Subcutaneous abdominal adipose tissue (tissue), 5 donors: ENCODE data around the gene HIRIP3.
"Not testable (repeated sequence)": the region's sequence is repeated elsewhere in the genome, so short reads cannot be mapped to it uniquely, and the experiment has no call there.

Source experiments
- H3K27ac ChIP-seq: one replicate; pipeline ENCODE4 v1.7.0; 2013; ENCODE audit warnings: low read depth, mild to moderate bottlenecking, inconsistent platforms, low read length, moderate library complexity
- H3K27me3 ChIP-seq, 5 donors: one replicate each; pipeline ENCODE4 v1.7.0; 2013; ENCODE audit warnings: low read length in 5 of 5, inconsistent platforms in 1 of 5; ENCODE audit not compliant: control insufficient read depth in 5 of 5, insufficient read depth in 4 of 5
- H3K36me3 ChIP-seq, 5 donors: one replicate each; pipeline ENCODE4 v1.7.0; 2013; ENCODE audit warnings: low read length in 5 of 5; ENCODE audit not compliant: control insufficient read depth in 5 of 5, insufficient read depth in 5 of 5
- H3K4me1 ChIP-seq, 5 donors: one replicate each; pipeline ENCODE4 v1.7.0; 2013; ENCODE audit warnings: low read length in 5 of 5, mild to moderate bottlenecking in 3 of 5, moderate library complexity in 1 of 5; ENCODE audit not compliant: control insufficient read depth in 5 of 5, insufficient read depth in 5 of 5
- H3K4me3 ChIP-seq, 5 donors: one replicate each; pipeline ENCODE4 v1.7.0; 2013; ENCODE audit warnings: low read length in 5 of 5, low read depth in 1 of 5
- H3K9ac ChIP-seq, 5 donors: one replicate each; pipeline ENCODE4 v1.7.0; 2013; ENCODE audit warnings: low read length in 5 of 5, mild to moderate bottlenecking in 4 of 5, moderate library complexity in 3 of 5
- H3K9me3 ChIP-seq, 5 donors: one replicate each; pipeline ENCODE4 v1.7.0; 2013; ENCODE audit warnings: low read length in 5 of 5; ENCODE audit not compliant: control insufficient read depth in 5 of 5
- donor health status: healthy.
- donor health status: healthy.
- donor health status: healthy.
- donor health status: healthy.
- donor health status: healthy.

The HIRIP3 gene

DNA sequence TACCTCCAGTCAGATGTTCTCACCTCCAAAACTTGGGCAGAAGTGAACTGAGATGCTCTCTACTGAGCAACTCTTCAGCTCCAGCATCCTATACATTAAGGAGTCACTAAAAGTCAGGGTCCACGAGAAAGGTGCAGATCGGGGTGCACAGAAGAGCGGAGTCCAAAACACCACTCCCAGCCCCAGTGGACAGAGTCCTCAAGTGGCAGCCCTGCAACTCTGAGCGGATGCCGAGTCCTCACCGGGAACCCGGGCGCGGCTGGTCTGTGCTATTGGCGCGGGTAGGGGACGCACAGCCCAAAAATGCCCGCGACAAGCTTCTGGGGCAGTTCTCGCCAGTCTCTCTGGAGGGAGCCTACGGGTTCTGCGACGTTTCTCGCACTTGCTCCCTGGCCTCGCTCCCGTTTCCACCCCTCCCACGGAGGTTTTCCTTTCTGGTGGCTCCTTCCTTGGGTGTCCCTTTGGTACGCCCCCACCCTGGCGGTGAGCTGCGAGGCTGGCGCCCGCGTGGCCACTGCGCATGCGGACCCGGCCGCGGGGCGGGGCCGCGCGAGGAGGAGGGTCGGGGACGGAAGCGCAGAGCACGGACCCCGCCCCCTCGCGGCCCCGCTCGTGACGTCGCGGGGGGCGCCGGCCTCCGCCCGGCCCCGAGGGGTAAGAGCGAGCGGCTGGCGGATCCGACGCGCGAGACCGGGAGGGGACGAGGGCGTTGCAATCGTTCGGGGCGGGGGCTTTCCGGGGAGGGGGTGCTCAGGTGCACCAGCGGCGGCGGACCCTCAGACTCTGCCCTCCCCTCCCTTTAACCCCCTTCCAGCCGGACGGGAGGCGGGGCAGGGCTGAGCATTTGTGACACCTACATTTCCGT is 33.7 kb downstream of the HIRIP3 start, which contains the start of gene TMEM219:
Gene TMEM219 (plus strand): TSS at position 601 of the 865 bp plus-strand sequence. CDS start 1,065 bp downstream, outside the sequence.
- no peaks in the 10 kb centered on the region for H3K9me3 ChIP-seq
- H3K4me1 ChIP-seq, result peaks cover 3 to 26% (median 24%) of the 10 kb centered on the region in 5 donors
- H3K27ac ChIP-seq, result peak within 1 kb of the TSS; percentile 88
- H3K27me3 ChIP-seq, result no peaks in the 10 kb centered on the region
- peak within 1 kb of the TSS; percentile 70 to 91 (median 84) for H3K9ac ChIP-seq
- no peaks in the 10 kb centered on the region for H3K36me3 ChIP-seq
- peak within 1 kb of the TSS; percentile 77 to 97 (median 86) for H3K4me3 ChIP-seq

DNA sequence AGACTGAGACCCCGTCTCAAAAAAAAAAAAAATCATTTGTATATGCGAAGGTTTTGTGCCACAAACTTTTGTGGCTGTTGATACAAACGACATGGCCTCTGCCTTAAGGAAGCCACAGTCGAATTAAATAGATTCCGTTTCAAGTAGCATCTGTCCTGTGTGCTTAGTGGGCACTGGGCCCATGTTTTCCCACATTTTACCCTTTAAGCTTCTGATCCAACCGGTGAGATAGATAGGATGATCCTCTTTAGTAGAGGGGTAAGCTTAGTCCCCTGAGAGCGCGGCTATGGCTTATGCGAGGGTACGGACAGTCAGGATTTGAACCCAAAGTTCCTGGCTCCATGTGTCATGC is 34.3 kb downstream of the HIRIP3 start:
- Histone ChIP-seq H3K27me3 (no peaks in the 10 kb centered on the region), H3K4me3 (peak overlapping the region; percentile 77 to 90 (median 83))

GRCh38 chr16:29959821-29960220 is 35.6 kb downstream of the HIRIP3 start:
- not testable (repeated sequence) for H3K9me3 ChIP-seq, H3K27ac ChIP-seq, H3K36me3 ChIP-seq, H3K27me3 ChIP-seq, H3K4me3 ChIP-seq, H3K9ac ChIP-seq
- H3K4me1 ChIP-seq, result peaks cover 3 to 24% (median 21%) of the 10 kb centered on the region in 5 donors

More for the DNA sequence above, 34.3 kb downstream of the HIRIP3 start:
- no peaks in the 10 kb centered on the region for H3K9me3 ChIP-seq
- H3K4me1 ChIP-seq, result peaks cover 3 to 26% (median 24%) of the 10 kb centered on the region in 5 donors
- H3K9ac ChIP-seq, result peak overlapping the region in 4 of 5 donors; percentile 68 to 78 (median 74)
- H3K27ac ChIP-seq, result peak overlapping the region; percentile 88
- H3K36me3 ChIP-seq, result no peaks in the 10 kb centered on the region

- Histone ChIP-seq H3K4me3 (no peak overlapping the region), H3K36me3 (no peaks in the 10 kb centered on the region), H3K4me1 (peaks cover 3 to 21% (median 21%) of the 10 kb centered on the region in 5 donors), H3K27me3 (no peaks in the 10 kb centered on the region), H3K9ac (no peak overlapping the region), H3K9me3 (no peaks in the 10 kb centered on the region), H3K27ac (no peak overlapping the region)
Observed at GRCh38 chr16:29959293-29959692, 36.1 kb downstream of the HIRIP3 start.

DNA sequence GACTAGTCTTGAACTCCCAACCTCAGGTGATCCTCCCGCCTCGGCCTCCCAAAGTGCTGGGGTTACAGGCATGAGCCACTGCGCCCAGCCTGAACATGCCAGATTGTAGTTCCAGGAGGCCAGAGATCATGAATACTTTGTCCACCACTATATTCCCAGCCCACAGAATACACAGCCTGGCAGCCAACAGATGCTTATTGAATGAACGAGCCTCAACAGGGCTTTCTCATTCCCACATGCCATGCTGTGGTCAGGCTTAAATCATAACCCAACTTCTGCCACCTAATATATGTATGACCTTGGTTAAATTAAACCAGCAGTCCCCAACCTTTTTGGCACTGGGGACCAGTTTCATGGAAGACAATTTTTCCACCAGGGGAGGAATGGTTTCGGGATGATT is 36.7 kb downstream of the HIRIP3 start:
- Histone ChIP-seq H3K4me1 (peaks cover 3 to 21% (median 21%) of the 10 kb centered on the region in 5 donors), H3K36me3 (no peaks in the 10 kb centered on the region), H3K9me3 (no peaks in the 10 kb centered on the region), H3K9ac (no peak overlapping the region), H3K27ac (no peak overlapping the region), H3K4me3 (no peak overlapping the region), H3K27me3 (no peaks in the 10 kb centered on the region)

DNA sequence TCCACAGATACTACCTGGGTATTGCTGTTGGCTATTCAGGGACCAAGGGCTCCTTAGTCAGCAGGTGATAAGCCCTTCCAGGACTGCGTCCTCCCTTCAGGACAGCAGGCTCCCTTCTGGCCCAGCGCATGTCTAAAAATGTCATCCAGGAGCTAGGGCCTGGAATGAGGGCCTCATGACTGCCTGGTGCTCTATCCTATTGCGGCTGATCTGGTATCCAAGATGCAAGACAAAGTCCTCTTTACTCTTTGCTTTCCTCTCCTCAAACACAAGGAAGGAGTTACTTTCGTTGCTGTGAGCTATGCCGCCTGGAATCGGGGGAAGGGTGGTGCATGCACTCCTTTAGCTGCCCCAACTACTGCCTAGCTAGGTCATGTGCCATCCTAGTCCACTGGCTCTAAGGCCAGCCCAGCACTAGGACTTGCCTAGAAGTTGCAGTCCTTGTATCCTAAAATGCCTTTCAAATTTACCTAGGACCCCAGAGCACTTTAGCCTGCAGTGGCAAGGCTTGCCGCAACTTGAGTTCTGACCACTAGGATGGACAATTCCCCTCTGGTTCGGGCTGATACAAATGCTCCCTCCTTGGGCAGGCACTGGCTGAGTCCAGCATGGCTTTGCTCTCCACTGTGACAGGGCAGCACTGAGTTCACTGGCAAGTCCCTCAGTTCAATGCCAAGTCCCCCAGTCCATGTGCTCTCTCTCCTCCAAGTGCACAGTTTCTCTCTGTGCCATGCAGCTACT is 43.6 kb downstream of the HIRIP3 start:
- Histone ChIP-seq H3K9ac (no peak overlapping the region), H3K4me1 (no peaks in the 10 kb centered on the region), H3K27me3 (peaks cover 0 to 2% (median 0%) of the 10 kb centered on the region in 5 donors)

DNA sequence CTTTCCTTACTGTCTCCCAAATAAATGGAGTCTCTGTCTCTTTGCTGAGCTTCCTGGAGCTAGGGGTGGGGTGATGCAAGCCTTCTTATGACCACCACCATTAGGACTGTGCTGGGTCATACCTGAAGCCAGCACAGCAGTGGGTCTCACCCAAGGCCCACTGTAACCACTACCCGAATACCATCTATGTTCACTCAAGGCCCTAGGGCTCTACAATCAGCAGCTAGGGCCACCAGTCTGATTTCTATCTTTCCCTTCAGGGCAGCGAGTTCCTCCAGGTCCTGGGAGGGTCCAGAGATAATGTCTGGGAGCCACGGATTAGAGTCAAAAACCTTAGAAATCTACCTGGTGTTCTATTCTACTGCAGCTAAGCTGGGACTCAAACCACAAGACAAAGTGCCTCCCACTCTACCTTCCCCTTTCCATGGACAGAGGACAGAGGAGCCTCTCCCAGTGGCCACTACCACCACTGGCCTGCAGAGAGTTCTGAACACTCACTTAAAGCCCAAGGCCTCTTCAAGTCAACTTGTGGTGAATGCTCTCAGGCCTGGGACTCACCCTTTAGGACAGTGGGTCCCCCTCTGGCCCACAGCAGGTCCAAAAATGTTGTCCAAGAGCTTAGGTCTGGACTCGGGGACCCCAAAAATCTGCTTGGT is 44.5 kb downstream of the HIRIP3 start:
- Histone ChIP-seq H3K4me3 (no peak overlapping the region), H3K9ac (no peak overlapping the region), H3K27ac (no peak overlapping the region), H3K27me3 (peaks cover 0 to 2% (median 0%) of the 10 kb centered on the region in 5 donors), H3K4me1 (no peaks in the 10 kb centered on the region), H3K9me3 (no peaks in the 10 kb centered on the region), H3K36me3 (no peaks in the 10 kb centered on the region)

More for the DNA sequence above, 43.6 kb downstream of the HIRIP3 start:
- Histone ChIP-seq H3K27ac (no peak overlapping the region), H3K9me3 (no peaks in the 10 kb centered on the region), H3K36me3 (no peaks in the 10 kb centered on the region), H3K4me3 (no peak overlapping the region)

DNA sequence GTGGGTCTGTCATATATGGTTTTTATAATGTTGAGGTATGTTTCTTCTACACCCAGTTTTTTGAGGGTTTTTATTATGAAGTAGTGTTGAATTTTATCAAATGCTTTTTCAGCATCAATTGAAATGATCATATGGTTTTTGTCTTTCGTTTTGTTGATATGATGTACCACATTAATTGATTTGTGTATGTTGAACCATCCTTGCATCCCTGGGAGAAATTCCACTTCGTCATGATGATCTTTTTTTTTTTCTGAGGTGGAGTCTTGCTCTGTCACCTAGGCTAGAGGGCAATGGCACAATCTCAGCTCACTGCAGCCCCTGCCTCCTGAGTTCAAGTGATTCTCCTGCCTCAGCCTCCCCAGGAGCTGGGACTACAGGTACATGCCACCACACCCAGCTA is 47.5 kb downstream of the HIRIP3 start:
- no peaks in the 10 kb centered on the region for H3K36me3 ChIP-seq
- peaks cover 0 to 2% (median 0%) of the 10 kb centered on the region in 5 donors for H3K27me3 ChIP-seq
- H3K4me3 ChIP-seq, result no peak overlapping the region
- no peaks in the 10 kb centered on the region for H3K9me3 ChIP-seq
- no peak overlapping the region for H3K9ac ChIP-seq
- no peaks in the 10 kb centered on the region for H3K4me1 ChIP-seq
- H3K27ac ChIP-seq, result no peak overlapping the region

GRCh38 chr16:29943846-29944799 is 51.3 kb downstream of the HIRIP3 start:
- peaks cover 0 to 8% (median 0%) of the 10 kb centered on the region in 5 donors for H3K27me3 ChIP-seq
- no peaks in the 10 kb centered on the region for H3K9me3 ChIP-seq
- H3K9ac ChIP-seq, result no peak overlapping the region
- H3K27ac ChIP-seq, result peak overlapping the region; percentile 46
- H3K36me3 ChIP-seq, result no peaks in the 10 kb centered on the region
- no peak overlapping the region for H3K4me3 ChIP-seq
- no peaks in the 10 kb centered on the region for H3K4me1 ChIP-seq
